NOMO-1 treated with DMSO at 0.1 percent for 48 hours (cell line): ENCODE measurements around the gene SLC23A1.

Source experiments
- DNase-seq: peaks from one replicate; lab custom pipeline; 2025; ENCODE audit not compliant: unreplicated experiment; lab: John Stamatoyannopoulos, UW

SLC23A1 gene

GRCh38 chr5:139407517-139407916 lies 24.4 kb upstream of the SLC23A1 start:
- peak; percentile 82 for DNase-seq

- DNase-seq: no peak
These were observed 23.9 kb upstream of the SLC23A1 start for GRCh38 chr5:139406963-139407362.

GRCh38 chr5:139404484-139404840 lies 21.4 kb upstream of the SLC23A1 start:
- DNase-seq: no peak

DNA sequence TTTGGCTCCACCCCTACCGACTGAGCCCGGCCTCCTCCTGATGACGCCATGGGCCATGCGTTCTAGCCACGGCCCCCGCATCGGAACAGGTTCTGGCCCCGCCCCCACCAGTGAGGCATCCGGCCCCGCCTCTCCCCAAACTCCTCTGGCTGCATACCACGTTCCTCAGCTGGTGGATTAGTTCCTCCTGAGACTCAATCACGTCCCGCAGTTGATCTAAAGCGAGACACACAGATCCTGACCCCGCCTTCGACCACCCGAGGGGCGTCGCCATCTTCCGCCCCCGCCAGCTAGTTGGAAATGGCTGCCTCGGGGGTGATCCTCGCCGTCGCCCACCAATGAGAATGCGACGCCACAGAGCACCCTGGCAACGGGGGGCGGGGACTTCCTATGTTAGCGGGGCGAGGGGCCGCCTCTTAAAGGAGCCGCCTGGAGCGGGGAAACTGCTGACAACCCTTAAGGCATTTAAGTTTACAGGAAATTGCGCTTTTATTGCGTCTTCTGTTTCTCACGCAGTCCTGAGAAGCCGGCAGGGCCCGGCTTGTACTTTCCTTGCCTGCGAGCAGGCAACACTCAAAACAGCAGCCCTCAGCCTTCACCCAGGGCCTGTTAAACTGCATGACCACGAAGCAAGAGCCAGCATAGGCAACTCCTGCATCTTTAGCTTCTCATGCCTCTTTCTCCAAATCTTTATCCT lies 20.8 kb upstream of the SLC23A1 start, which contains the start of gene SPATA24:
Gene SPATA24, minus strand, starts transcription at position 303 of the 697 bp plus-strand sequence. Its CDS starts 29 bp downstream, at position 274.
- DNase-seq: peak; percentile 98

- no peak for DNase-seq
These were observed 20.3 kb upstream of the SLC23A1 start for GRCh38 chr5:139403418-139403786.

DNA sequence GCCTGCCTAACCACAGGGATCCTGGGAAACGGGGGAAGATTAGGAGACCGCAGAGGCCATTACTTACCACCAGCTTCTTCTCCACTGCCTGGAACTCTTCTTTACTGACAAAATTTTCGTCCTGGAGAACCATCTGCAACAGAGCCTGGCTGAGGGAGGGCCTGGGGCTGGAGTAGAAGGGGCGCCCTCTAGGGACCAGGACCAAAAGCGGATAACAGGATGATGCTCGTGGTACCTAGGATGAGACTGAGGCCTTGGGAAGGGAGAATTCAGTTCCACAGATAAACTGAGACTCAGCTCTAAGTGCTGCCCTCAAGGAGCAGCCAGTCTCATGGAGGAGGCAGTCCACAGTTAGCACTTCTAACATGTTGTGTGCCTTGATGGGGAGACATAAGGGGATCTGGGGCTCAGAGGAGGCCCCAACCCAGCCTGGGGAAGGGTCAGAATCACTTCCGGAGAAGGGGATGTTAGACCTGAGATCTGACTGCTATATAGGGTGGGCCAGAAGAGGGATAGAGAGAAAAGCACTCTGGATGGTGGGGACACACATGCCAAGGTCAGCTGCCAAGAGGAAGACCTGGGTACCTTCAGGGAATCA lies 19.6 kb upstream of the SLC23A1 start:
- DNase-seq: no peak

GRCh38 chr5:139401546-139401945 lies 18.4 kb upstream of the SLC23A1 start:
- no peak for DNase-seq

DNA sequence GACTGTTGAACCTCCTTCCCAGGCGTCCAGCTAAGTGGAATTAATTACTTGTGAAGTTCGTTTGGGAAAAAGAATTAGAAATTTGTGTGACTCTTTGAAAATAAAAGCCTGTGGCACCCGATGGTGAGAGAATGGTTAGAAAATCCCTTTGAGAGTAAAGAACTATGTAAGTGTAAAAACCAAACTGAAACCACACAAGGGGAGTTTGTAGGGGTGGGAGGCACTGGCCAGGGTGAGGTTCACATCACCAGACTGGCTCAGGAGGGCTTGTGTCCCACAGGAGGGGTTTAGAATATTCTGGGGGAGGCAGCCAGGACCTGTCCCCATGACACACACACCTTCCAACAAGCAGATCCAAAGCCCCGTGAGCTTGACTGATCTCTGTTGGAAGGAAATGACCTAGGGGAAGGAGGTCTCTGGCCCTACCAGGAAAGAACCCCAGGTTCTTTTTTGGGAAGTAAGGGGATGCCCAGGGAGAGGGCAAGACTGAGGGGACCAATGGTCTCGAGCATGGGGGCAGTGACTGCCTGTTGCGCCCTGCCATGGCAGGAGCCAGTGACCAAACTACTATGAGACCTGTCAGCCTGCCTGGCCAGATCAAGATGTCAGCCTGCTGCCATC lies 16.5 kb upstream of the SLC23A1 start:
- no peak for DNase-seq

DNA sequence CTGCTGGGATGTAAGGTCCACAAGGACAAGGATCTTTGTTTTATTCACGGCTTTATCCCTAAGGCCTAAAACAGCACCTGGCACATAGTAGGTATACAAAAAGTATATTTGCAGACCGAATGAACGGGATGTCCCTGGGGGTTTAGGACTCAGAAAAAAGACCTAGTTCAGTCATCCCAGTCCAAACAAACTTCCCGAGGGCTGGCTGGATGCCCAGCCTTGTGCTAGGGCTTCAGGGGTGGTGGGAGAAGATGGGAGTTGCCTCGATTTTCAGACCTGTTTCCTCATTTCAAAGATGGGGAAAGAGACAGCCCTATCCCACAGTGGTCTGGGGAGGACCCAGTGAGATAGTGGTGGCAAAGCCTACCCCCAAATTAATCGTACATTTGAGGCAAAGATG lies 14.8 kb upstream of the SLC23A1 start:
- DNase-seq: no peak

GRCh38 chr5:139396691-139397090 lies 13.6 kb upstream of the SLC23A1 start:
- no peak for DNase-seq

DNA sequence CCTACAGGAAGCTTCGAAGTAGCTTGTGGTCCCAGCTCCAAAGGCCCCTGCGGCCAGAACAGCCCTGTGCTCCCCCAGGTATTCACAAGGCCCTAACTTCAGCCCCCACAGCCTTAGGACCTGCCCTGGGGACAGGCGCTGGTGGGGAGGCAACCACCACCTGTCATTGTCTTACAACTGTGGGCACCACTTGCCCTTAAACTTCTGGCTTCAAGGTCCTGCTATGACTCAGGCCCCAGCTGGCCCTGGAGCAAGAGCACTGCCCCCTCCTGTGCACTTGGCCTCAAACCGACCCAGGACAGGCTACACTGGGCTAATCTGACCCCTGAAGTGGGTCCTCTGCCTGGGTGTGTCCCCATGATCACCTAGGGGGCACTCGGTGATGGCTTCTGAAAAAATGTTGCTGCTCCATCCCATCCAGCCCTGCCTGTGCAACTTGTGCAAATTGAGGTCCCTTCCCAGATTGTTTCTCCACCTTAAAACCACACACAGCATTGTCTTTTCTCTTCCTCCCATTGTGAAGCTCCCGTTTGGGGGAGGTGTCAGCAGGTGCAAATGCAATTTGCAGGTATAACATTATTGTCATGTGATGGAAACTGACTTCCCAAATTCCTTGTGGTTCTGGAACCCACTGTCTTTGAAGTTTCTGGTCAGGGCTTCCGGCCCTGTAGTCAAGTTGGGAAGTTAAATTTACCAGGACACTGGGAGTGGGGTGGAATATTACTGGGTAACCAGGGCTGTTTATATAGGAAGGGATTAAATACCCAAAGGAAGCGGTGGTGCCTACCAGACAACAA lies 12.9 kb upstream of the SLC23A1 start:
- no peak for DNase-seq

GRCh38 chr5:139394654-139395566 lies 11.8 kb upstream of the SLC23A1 start, which contains the start of gene PROB1:
Gene PROB1 (minus strand): TSS chr5:139395104. CDS start chr5:139395081, 23 bp downstream.
- DNase-seq: no peak

- DNase-seq: peak; percentile 18
These were observed 11.1 kb upstream of the SLC23A1 start for GRCh38 chr5:139394123-139394653.

DNA sequence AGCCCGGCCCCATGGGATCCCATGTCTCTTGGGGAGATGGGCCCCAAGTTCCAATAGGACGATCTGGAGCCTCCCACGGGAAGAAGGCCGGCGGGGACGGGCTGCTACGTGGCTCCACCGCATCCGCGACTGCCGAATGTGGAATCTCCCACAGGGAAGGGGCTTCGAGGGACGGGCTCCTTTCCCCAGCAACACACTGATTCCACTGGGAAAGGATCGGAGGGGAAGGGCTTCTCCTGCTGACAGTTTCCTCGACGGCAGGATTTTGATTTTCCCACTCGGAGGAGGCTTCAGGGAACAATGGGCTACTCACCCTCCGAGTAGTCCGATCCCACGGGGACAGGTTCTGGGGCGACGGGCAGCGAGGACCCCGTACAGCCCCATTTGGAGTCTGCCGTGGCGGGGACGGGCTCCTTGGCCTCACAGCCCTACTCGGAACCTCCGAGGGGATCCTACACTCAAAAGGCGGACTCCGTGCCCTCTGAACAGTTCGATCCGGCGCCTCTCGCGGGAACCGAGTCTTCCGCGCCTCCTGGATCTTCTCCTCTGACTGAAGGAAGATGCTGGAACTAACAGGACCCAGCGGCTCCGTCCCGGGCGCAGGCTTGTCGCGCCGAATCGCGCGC lies 10.5 kb upstream of the SLC23A1 start:
- DNase-seq: no peak

GRCh38 chr5:139392678-139393496 lies 9.8 kb upstream of the SLC23A1 start:
- DNase-seq: peak; percentile 85

DNA sequence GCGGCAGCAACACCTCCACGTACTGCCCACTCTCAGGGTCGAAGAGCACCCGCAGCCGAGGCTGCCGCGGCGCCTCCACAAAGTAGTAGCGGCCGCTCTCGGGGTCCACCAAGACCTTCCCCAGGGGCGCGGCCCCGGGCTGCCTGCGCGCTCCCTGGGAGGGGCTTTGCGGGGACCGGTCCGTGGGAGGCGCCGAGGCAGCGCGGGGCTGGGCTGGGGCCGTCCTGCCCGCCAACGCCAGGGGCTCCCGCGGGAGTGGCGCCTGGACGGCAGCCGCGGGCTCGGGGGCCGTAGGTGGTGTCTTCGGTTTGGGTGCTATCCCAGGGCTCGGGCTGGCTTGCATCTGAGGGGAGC lies 9.2 kb upstream of the SLC23A1 start:
- no peak for DNase-seq

DNA sequence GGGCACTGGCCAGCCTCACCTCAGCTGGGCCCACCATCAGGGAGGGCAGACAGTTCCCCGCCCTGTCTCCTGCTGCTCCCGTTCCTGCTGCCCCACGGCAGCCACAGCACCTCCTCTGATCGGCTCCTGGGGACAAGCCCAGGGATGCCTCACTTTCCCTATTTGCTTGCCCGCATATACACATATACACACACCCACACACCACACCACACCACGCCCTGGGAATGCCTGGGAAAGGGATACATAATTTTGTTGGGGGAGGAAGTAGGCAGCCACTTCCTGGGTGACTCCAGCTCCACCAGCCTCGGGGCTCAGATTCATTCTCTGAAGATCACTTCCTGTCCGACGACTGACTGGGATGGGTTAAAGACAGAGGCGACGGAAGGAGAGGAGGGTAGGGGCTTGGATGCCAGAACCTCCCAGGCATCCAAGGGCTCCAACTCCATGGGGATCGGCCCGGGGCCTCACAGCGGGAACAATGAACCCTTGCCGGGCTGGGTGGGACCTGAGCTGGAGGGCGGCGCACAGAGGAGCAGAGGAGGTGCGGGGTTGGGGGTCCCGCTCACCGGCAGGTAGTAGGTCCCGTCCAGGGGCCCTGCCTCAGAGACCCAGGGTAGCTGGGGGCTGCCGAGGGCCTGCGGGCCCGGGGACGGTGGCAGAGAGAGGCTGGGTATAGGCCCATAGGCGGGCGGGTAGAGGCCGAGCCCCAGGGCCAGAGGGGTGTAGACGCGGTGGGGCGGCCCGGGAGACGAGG lies 8.7 kb upstream of the SLC23A1 start:
- no peak for DNase-seq
